SK-N-SH treated with all-trans-retinoic acid at 6 μM for 48 hours (cell line): ENCODE results near the gene RAMP3.

ENCODE experiments used
- BACH2 ChIP-seq: fragments of 250-450 bp; sonication (Bioruptor Pico); IDR thresholded peaks from 2 replicates; pipeline ENCODE4 v1.9.0; 2021; ENCODE audit warnings: mild to moderate bottlenecking, borderline replicate concordance
- CREB5 ChIP-seq: fragments of 250-450 bp; sonication (Bioruptor Pico); IDR thresholded peaks from 2 replicates; pipeline ENCODE4 v1.5.1; 2020; ENCODE audit warnings: low read depth, mild to moderate bottlenecking, moderate library complexity
- ESRRG ChIP-seq: fragments of 250-450 bp; sonication (Bioruptor Pico); IDR thresholded peaks from 2 replicates; pipeline ENCODE4 v1.6.1; 2021; ENCODE audit warnings: mild to moderate bottlenecking
- ISL1 ChIP-seq: fragments of 250-450 bp; sonication (Bioruptor Pico); IDR thresholded peaks from 2 replicates; pipeline ENCODE4 v2.1.2; 2022; ENCODE audit warnings: mild to moderate bottlenecking, moderate library complexity
- PATZ1 ChIP-seq: fragments of 250-450 bp; sonication (Bioruptor Pico); IDR thresholded peaks from 2 replicates; pipeline ENCODE4 v1.8.0; 2020; ENCODE audit warnings: mild to moderate bottlenecking, moderate library complexity, borderline replicate concordance
- POU6F1 ChIP-seq: fragments of 250-450 bp; sonication (Bioruptor Pico); IDR thresholded peaks from 2 replicates; pipeline ENCODE4 v1.8.0; 2021; ENCODE audit warnings: low read depth, mild to moderate bottlenecking, moderate library complexity, borderline replicate concordance
- TOX ChIP-seq: fragments of 250-450 bp; sonication (Bioruptor Pico); IDR thresholded peaks from 2 replicates; pipeline ENCODE4 v1.8.0; 2021; ENCODE audit warnings: mild to moderate bottlenecking, moderate library complexity, borderline replicate concordance
- ZNF8 ChIP-seq: fragments of 450-650 bp; formaldehyde crosslinking; IDR thresholded peaks from 2 replicates; pipeline ENCODE4 v1.5.0; 2020; ENCODE audit warnings: mild to moderate bottlenecking, moderate library complexity

GRCh38 chr7:45138433-45139267 lies 18.9 kb upstream of the RAMP3 start:
- TF ChIP-seq PATZ1 (CRISPR knock-in tag), result no peak
- TF ChIP-seq BACH2 (CRISPR knock-in tag), result no peak
- no peak for TF ChIP-seq CREB5 (CRISPR knock-in tag)
- TF ChIP-seq TOX (CRISPR knock-in tag), result no peak
- TF ChIP-seq ISL1 (CRISPR knock-in tag), result no peak
- TF ChIP-seq ZNF8 (CRISPR knock-in tag), result no peak
- TF ChIP-seq ESRRG (CRISPR knock-in tag), result no peak
- no peak for TF ChIP-seq POU6F1 (CRISPR knock-in tag)
